CD4-positive, alpha-beta T cell treated with Interleukin-17A for 1 hour (primary cell): Measurements from ENCODE around the gene GJC2.
"Not testable (repeated sequence)": the region's sequence is repeated elsewhere in the genome, so short reads cannot be mapped to it uniquely, and the experiment has no call there.

Experiments
- DNase-seq: peaks from one replicate; pipeline ENCODE4 v3.0.0-alpha.2; 2020

Gene GJC2

GRCh38 chr1:228149406-228150119 is at the start of gene GJC2:
Gene GJC2, plus strand, starts transcription at chr1:228149930. Its CDS starts 7,829 bp downstream, at chr1:228157759.
- no peak for DNase-seq

- no peak for DNase-seq
Measured at GRCh38 chr1:228100822-228101613, 48.7 kb upstream of the GJC2 start.

GRCh38 chr1:228101614-228101993 is 48.1 kb upstream of the GJC2 start:
- peak; percentile 50 for DNase-seq

GRCh38 chr1:228101994-228102790 is 47.5 kb upstream of the GJC2 start:
- DNase-seq: peak; percentile 71

- DNase-seq: peak; percentile 95
Measured at GRCh38 chr1:228102791-228103620, 46.7 kb upstream of the GJC2 start, which contains the start of gene C1orf35. Gene C1orf35, minus strand, starts transcription at chr1:228103325. Its CDS starts 98 bp downstream, at chr1:228103227.

GRCh38 chr1:228104526-228105269 is 45.0 kb upstream of the GJC2 start:
- no peak for DNase-seq

- no peak for DNase-seq
Measured at GRCh38 chr1:228105270-228105995, 44.3 kb upstream of the GJC2 start.

GRCh38 chr1:228105996-228106799 is 43.5 kb upstream of the GJC2 start:
- DNase-seq: no peak

GRCh38 chr1:228106800-228107054 is 43.0 kb upstream of the GJC2 start:
- DNase-seq: no peak

GRCh38 chr1:228107636-228108035 is 42.1 kb upstream of the GJC2 start:
- DNase-seq: no peak

- no peak for DNase-seq
Measured at GRCh38 chr1:228108055-228108690, 41.6 kb upstream of the GJC2 start.

- no peak for DNase-seq
Measured at GRCh38 chr1:228108742-228109072, 41.0 kb upstream of the GJC2 start.

- DNase-seq: peak; percentile 98
Measured at GRCh38 chr1:228109073-228109961, 40.4 kb upstream of the GJC2 start, which contains the start of gene MRPL55. Gene MRPL55, minus strand, starts transcription at chr1:228109299. Its CDS starts 1,039 bp downstream, at chr1:228108260.

GRCh38 chr1:228109962-228110488 is 39.7 kb upstream of the GJC2 start:
- DNase-seq: no peak

- DNase-seq: no peak
Measured at GRCh38 chr1:228110556-228110955, 39.2 kb upstream of the GJC2 start.

GRCh38 chr1:228111315-228111714 is 38.4 kb upstream of the GJC2 start:
- DNase-seq: not testable (repeated sequence)

GRCh38 chr1:228112167-228112566 is 37.6 kb upstream of the GJC2 start:
- no peak for DNase-seq

GRCh38 chr1:228112617-228113016 is 37.1 kb upstream of the GJC2 start:
- DNase-seq: no peak
